Measurements from ENCODE around the gene EXOSC2.

DNA sequence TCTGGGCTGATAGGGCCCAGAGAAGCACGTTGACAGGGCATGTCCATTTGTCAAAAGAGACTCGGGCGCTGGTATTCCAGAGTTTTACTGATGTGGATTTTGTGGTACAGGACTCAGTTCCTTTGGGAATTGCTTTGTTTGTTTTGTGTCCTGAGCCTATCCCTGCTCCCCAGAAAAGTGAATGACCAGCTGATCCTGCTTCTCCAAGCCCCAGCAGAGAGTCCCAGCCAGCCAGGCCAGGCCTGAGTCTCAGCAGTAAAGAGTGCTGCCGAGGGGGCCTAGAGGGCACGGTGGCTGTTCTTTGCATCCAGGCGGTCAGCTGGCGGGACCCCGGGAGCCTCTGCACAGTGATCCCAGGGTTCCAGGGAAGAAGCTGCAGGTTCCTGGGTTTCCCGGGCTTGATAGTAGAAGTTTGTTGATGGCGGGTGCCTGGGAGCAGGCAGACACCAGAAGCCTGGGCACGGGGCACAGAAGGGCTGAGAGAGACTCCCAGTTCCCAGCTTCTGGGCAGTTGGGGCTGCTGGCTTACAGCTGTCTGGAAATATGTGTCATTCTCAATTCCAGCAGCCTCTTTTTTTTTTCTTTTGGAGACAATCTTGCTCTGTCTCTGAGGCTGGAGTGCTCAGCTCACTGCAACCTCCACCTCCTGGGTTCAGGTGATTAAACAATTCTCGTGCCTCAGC, 20.5 kb upstream of the EXOSC2 start:
- no peak for TF ChIP-seq POLR2AphosphoS5 (IDR thresholded peaks at IDR 0.05; ENCODE audit: low read depth)
- TF ChIP-seq, protein P1, sequence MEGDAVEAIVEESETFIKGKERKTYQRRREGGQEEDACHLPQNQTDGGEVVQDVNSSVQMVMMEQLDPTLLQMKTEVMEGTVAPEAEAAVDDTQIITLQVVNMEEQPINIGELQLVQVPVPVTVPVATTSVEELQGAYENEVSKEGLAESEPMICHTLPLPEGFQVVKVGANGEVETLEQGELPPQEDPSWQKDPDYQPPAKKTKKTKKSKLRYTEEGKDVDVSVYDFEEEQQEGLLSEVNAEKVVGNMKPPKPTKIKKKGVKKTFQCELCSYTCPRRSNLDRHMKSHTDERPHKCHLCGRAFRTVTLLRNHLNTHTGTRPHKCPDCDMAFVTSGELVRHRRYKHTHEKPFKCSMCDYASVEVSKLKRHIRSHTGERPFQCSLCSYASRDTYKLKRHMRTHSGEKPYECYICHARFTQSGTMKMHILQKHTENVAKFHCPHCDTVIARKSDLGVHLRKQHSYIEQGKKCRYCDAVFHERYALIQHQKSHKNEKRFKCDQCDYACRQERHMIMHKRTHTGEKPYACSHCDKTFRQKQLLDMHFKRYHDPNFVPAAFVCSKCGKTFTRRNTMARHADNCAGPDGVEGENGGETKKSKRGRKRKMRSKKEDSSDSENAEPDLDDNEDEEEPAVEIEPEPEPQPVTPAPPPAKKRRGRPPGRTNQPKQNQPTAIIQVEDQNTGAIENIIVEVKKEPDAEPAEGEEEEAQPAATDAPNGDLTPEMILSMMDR (conservative IDR thresholded peaks at IDR 0.05; ENCODE audit: low read depth in 2 of 2): no peak
- TF ChIP-seq EZH2 (IDR thresholded peaks at IDR 0.05; ENCODE audit: low read depth, unreplicated experiment): no peak
- no peak for TF ChIP-seq EZH2phosphoT487 (IDR thresholded peaks at IDR 0.05; ENCODE audit: unreplicated experiment)
- TF ChIP-seq ZNF114 (CRISPR knock-in tag; IDR thresholded peaks at IDR 0.05): no peak
- TF ChIP-seq ZNF331 (CRISPR knock-in tag; IDR thresholded peaks at IDR 0.05; ENCODE audit: low read depth): no peak
- no peak for TF ChIP-seq CREB1 (CRISPR knock-in tag; IDR thresholded peaks at IDR 0.05; ENCODE audit: low read depth)
- TF ChIP-seq, protein P2, sequence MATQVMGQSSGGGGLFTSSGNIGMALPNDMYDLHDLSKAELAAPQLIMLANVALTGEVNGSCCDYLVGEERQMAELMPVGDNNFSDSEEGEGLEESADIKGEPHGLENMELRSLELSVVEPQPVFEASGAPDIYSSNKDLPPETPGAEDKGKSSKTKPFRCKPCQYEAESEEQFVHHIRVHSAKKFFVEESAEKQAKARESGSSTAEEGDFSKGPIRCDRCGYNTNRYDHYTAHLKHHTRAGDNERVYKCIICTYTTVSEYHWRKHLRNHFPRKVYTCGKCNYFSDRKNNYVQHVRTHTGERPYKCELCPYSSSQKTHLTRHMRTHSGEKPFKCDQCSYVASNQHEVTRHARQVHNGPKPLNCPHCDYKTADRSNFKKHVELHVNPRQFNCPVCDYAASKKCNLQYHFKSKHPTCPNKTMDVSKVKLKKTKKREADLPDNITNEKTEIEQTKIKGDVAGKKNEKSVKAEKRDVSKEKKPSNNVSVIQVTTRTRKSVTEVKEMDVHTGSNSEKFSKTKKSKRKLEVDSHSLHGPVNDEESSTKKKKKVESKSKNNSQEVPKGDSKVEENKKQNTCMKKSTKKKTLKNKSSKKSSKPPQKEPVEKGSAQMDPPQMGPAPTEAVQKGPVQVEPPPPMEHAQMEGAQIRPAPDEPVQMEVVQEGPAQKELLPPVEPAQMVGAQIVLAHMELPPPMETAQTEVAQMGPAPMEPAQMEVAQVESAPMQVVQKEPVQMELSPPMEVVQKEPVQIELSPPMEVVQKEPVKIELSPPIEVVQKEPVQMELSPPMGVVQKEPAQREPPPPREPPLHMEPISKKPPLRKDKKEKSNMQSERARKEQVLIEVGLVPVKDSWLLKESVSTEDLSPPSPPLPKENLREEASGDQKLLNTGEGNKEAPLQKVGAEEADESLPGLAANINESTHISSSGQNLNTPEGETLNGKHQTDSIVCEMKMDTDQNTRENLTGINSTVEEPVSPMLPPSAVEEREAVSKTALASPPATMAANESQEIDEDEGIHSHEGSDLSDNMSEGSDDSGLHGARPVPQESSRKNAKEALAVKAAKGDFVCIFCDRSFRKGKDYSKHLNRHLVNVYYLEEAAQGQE (IDR thresholded peaks at IDR 0.05; ENCODE audit: unreplicated experiment): no peak
- no peak for TF ChIP-seq JUNB (IDR thresholded peaks at IDR 0.05; ENCODE audit: unreplicated experiment)
- TF ChIP-seq, protein P3, sequence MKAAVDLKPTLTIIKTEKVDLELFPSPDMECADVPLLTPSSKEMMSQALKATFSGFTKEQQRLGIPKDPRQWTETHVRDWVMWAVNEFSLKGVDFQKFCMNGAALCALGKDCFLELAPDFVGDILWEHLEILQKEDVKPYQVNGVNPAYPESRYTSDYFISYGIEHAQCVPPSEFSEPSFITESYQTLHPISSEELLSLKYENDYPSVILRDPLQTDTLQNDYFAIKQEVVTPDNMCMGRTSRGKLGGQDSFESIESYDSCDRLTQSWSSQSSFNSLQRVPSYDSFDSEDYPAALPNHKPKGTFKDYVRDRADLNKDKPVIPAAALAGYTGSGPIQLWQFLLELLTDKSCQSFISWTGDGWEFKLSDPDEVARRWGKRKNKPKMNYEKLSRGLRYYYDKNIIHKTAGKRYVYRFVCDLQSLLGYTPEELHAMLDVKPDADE (IDR thresholded peaks at IDR 0.05): no peak

Measured in GM23338 (cell line).